ENCODE data around the gene PTPN5. TPM values are rescaled to one million over a fixed set of nuclear protein-coding genes. Genes with fewer than 3 reads are reported as not detected.

Gene PTPN5
- polyA plus RNA-seq, 10 donors, result 0.17 to 4.6 (median 0.22) TPM

- no peak for DNase-seq
Measured at GRCh38 chr11:18741783-18742182, 49.8 kb downstream of the PTPN5 start.

GRCh38 chr11:18739685-18740084 lies 51.9 kb downstream of the PTPN5 start:
- DNase-seq, result no peak

- DNase-seq, result no peak
Measured at GRCh38 chr11:18737642-18738041, 54.0 kb downstream of the PTPN5 start.

- no peak for DNase-seq
Measured at GRCh38 chr11:18736590-18737148, 54.9 kb downstream of the PTPN5 start.

GRCh38 chr11:18733202-18733601 lies 58.4 kb downstream of the PTPN5 start:
- DNase-seq, result no peak

GRCh38 chr11:18731949-18732821 lies 59.4 kb downstream of the PTPN5 start:
- peak; percentile 34 to 76 (median 66) for DNase-seq

- no peak for DNase-seq
Measured at GRCh38 chr11:18731441-18731840, 60.2 kb downstream of the PTPN5 start.

GRCh38 chr11:18730020-18730419 lies 61.6 kb downstream of the PTPN5 start:
- DNase-seq, result no peak

GRCh38 chr11:18729426-18729825 lies 62.2 kb downstream of the PTPN5 start:
- DNase-seq, result no peak

- no peak for DNase-seq
Measured at GRCh38 chr11:18728658-18729057, 62.9 kb downstream of the PTPN5 start.

- DNase-seq, result peak in 2 of 3 donors; percentile 45 to 65
Measured at GRCh38 chr11:18727479-18728236, 63.9 kb downstream of the PTPN5 start.

- peak in 1 of 3 donors; percentile 18 for DNase-seq
Measured at GRCh38 chr11:18726040-18726439, 65.6 kb downstream of the PTPN5 start, which contains the start of gene IGSF22. IGSF22 (minus strand) TSS chr11:18726188; CDS start chr11:18724236, 1,952 bp downstream.

- DNase-seq, result no peak
Measured at GRCh38 chr11:18723991-18724390, 67.6 kb downstream of the PTPN5 start.

GRCh38 chr11:18722293-18722637 lies 69.3 kb downstream of the PTPN5 start:
- DNase-seq, result no peak

- DNase-seq, result peak in 1 of 3 donors; percentile 71
Measured at GRCh38 chr11:18721561-18722292, 69.9 kb downstream of the PTPN5 start.

- peak; percentile 67 to 92 (median 83) for DNase-seq
Measured at GRCh38 chr11:18720808-18721560, 70.6 kb downstream of the PTPN5 start.

GRCh38 chr11:18720091-18720807 lies 71.3 kb downstream of the PTPN5 start:
- DNase-seq, result peak in 1 of 3 donors; percentile 49

- DNase-seq, result no peak
Measured at GRCh38 chr11:18715476-18715875, 76.1 kb downstream of the PTPN5 start.

GRCh38 chr11:18714443-18714780 lies 77.2 kb downstream of the PTPN5 start:
- DNase-seq, result no peak

GRCh38 chr11:18713646-18714442 lies 77.8 kb downstream of the PTPN5 start:
- no peak for DNase-seq

Data from muscle of back (tissue), 11 donors.